ENCODE data around the gene PHPT1. TPM values are rescaled to one million over a fixed set of nuclear protein-coding genes. Genes with fewer than 3 reads are reported as not detected.

PHPT1 gene
- total RNA-seq, 1 experiment from 2014 or later, result 94.7 TPM

DNA sequence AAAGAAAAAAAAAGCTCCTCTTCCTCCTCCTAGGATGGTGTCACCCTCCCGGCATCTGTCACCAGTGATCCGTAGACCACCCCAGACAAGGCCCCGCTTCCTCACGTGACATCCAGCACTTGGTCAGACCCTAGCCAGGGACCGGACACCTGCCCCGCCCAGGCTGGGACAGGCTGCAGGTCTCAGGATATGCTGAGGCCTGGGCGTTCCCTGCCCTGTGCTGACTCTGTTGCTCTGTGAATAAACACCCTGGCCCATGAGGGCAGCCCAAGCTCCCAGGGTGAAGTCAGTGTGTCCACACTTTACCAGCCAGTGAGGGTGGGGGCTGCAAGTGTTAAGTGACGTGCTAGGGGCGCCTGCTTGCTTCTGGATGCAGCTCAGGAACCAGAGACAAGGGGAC is 11.3 kb downstream of the PHPT1 start:
- Histone ChIP-seq H3K4me3 (ENCODE audit: low read depth, low read length, poor library complexity, severe bottlenecking) (no peak overlapping the region), H3K9me3 (ENCODE audit: low read depth, low read length, poor library complexity, severe bottlenecking) (no peaks in the 10 kb centered on the region), H3K36me3 (ENCODE audit: insufficient read depth, low read length, poor library complexity, severe bottlenecking) (peaks cover 39% of the 10 kb centered on the region), H3K27me3 (replicated peaks; ENCODE audit: insufficient read depth, low read depth, low read length, poor library complexity) (no peaks in the 10 kb centered on the region), H3K27ac (ENCODE audit: low read depth, low read length, poor library complexity, severe bottlenecking) (no peak overlapping the region), H3K4me1 (ENCODE audit: insufficient read depth, low read length, poor library complexity, severe bottlenecking) (no peaks in the 10 kb centered on the region)
- no peak for DNase-seq (ENCODE audit: low spot score)
- TF ChIP-seq, protein P1, sequence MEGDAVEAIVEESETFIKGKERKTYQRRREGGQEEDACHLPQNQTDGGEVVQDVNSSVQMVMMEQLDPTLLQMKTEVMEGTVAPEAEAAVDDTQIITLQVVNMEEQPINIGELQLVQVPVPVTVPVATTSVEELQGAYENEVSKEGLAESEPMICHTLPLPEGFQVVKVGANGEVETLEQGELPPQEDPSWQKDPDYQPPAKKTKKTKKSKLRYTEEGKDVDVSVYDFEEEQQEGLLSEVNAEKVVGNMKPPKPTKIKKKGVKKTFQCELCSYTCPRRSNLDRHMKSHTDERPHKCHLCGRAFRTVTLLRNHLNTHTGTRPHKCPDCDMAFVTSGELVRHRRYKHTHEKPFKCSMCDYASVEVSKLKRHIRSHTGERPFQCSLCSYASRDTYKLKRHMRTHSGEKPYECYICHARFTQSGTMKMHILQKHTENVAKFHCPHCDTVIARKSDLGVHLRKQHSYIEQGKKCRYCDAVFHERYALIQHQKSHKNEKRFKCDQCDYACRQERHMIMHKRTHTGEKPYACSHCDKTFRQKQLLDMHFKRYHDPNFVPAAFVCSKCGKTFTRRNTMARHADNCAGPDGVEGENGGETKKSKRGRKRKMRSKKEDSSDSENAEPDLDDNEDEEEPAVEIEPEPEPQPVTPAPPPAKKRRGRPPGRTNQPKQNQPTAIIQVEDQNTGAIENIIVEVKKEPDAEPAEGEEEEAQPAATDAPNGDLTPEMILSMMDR (conservative IDR thresholded peaks at IDR 0.05; ENCODE audit: low read depth, low read length), result no peak
- no peak for TF ChIP-seq EZH2 (IDR thresholded peaks at IDR 0.05; ENCODE audit: borderline replicate concordance, low read depth, low read length, poor library complexity, severe bottlenecking)
- ChIA-PET POLR2A (ENCODE audit: low non-redundant PET) (no interaction called here), CTCF (no interaction called here)
- BruUV-seq (replicated peaks), result no TSS peak
- intact Hi-C loops (cut with micrococcal nuclease; ENCODE audit: unreplicated experiment), result no loop called here

DNA sequence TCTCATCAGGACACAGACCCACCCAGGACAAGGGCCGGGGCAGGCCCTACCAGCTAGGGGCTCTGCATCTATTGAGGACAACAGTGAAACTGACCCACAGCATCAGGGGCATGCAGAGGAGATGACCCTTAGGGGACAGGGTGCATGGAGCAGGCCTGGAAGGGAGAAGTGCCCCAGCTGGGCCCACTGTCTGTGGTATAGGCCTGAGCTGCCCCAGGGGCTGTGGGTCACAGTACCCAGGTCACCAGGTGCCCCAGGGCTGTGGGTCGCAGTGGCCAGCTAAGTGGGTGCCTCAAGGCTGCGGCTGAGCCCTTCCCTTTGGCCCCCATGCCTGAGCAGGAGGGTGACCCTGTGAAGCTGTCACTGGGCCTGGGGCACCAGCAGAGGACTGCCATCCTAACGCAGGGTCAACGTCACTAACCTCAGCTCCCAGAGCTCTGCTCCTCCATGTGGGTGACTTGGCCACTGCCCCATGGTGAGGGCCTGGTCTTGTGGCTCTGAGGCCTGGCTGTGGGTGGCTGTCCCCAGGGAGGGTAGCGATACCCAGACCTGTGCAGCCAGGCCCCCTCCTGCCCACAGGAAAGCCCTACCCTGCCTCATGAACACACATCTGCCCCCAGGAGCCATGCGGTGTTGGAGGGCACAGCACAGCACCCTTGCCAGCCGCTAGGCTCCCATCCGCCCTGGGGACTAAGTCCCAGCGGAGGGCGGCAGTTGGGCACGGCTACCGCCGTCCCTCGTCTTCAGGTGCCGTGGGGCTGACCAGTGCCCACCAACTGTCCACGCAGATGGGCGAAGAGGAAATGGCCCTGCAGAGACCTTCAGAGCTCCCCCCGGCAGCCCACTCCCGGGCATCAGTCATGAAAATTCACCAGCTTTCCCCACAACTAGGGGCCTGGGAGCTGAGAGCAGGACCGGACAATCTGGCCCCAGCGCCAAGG is 12.0 kb downstream of the PHPT1 start:
- ChIA-PET POLR2A (ENCODE audit: low non-redundant PET) (no interaction called here), CTCF (no interaction called here)
- Histone ChIP-seq H3K36me3 (ENCODE audit: insufficient read depth, low read length, poor library complexity, severe bottlenecking) (peaks cover 39% of the 10 kb centered on the region), H3K27ac (ENCODE audit: low read depth, low read length, poor library complexity, severe bottlenecking) (no peak overlapping the region), H3K27me3 (replicated peaks; ENCODE audit: insufficient read depth, low read depth, low read length, poor library complexity) (no peaks in the 10 kb centered on the region), H3K4me1 (ENCODE audit: insufficient read depth, low read length, poor library complexity, severe bottlenecking) (no peaks in the 10 kb centered on the region), H3K9me3 (ENCODE audit: low read depth, low read length, poor library complexity, severe bottlenecking) (no peaks in the 10 kb centered on the region), H3K4me3 (ENCODE audit: low read depth, low read length, poor library complexity, severe bottlenecking) (no peak overlapping the region)
- no peak for DNase-seq (ENCODE audit: low spot score)
- BruUV-seq (replicated peaks), result no TSS peak
- intact Hi-C loops (cut with micrococcal nuclease; ENCODE audit: unreplicated experiment), result no loop called here
- TF ChIP-seq EZH2 (IDR thresholded peaks at IDR 0.05; ENCODE audit: borderline replicate concordance, low read depth, low read length, poor library complexity, severe bottlenecking), result no peak
- TF ChIP-seq, protein P1 (conservative IDR thresholded peaks at IDR 0.05; ENCODE audit: low read depth, low read length), result no peak

DNA sequence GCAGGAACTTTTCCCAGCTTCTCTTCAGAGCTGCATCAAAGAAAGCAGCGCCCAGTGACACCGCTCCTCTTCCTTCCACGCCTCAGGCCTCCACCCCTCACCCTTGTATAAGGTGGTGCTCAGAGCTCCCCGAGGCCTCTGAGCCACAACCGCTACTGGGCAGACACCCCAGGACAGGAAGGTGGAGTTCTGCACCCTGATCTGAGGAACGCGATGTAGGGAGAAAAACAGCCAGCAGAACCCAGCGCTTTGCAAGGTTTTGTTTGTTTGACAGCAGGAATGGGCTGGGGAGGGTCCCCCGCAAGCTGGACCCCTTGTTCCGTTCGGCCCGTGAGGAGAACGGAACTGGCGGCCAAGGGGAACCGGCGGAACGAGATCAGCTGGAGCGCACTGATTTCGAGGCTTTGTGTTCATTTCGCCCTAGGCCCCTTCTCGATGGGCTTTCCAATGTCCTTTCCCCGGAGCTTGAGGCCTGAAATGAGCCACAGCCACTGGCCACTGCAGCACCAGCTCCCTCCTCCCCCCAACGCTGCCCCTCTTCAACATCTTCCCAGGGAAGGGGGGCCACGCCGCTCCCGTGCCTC is 12.8 kb downstream of the PHPT1 start:
- Histone ChIP-seq H3K27me3 (replicated peaks; ENCODE audit: insufficient read depth, low read depth, low read length, poor library complexity) (no peaks in the 10 kb centered on the region), H3K9me3 (ENCODE audit: low read depth, low read length, poor library complexity, severe bottlenecking) (no peaks in the 10 kb centered on the region), H3K27ac (ENCODE audit: low read depth, low read length, poor library complexity, severe bottlenecking) (no peak overlapping the region), H3K36me3 (ENCODE audit: insufficient read depth, low read length, poor library complexity, severe bottlenecking) (peaks cover 39% of the 10 kb centered on the region), H3K4me1 (ENCODE audit: insufficient read depth, low read length, poor library complexity, severe bottlenecking) (no peaks in the 10 kb centered on the region), H3K4me3 (ENCODE audit: low read depth, low read length, poor library complexity, severe bottlenecking) (no peak overlapping the region)
- CTCF ChIA-PET, result no interaction called here
- intact Hi-C loops (cut with micrococcal nuclease; ENCODE audit: unreplicated experiment), result no loop called here
- TF ChIP-seq, protein P1 (conservative IDR thresholded peaks at IDR 0.05; ENCODE audit: low read depth, low read length), result no peak
- no peak for TF ChIP-seq EZH2 (IDR thresholded peaks at IDR 0.05; ENCODE audit: borderline replicate concordance, low read depth, low read length, poor library complexity, severe bottlenecking)
- TSS peak; percentile 52 for BruUV-seq (replicated peaks)
- no peak for DNase-seq (ENCODE audit: low spot score)
- POLR2A ChIA-PET (ENCODE audit: low non-redundant PET), result no interaction called here
